Iris pigment epithelial cell (primary cell): ENCODE results near the gene TP53INP2.
"Not testable (repeated sequence)": the region's sequence is repeated elsewhere in the genome, so short reads cannot be mapped to it uniquely, and the experiment has no call there.

ENCODE experiments used
- DNase-seq: peaks from one replicate; pipeline ENCODE4 v3.0.0-alpha.2; 2011; ENCODE audit warnings: low read depth

TP53INP2 gene

GRCh38 chr20:34705397-34706301 is 1.5 kb downstream of the TP53INP2 start:
- DNase-seq = peak; percentile 53

GRCh38 chr20:34706302-34706875 is 2.2 kb downstream of the TP53INP2 start:
- no peak for DNase-seq

GRCh38 chr20:34706912-34707784 is 3.0 kb downstream of the TP53INP2 start:
- no peak for DNase-seq

- peak; percentile 43 for DNase-seq
Measured at GRCh38 chr20:34708621-34709043, 4.5 kb downstream of the TP53INP2 start.

- DNase-seq = peak; percentile 83
Measured at GRCh38 chr20:34709044-34709830, 5.1 kb downstream of the TP53INP2 start.

- peak; percentile 65 for DNase-seq
Measured at GRCh38 chr20:34709831-34710567, 5.9 kb downstream of the TP53INP2 start.

- no peak for DNase-seq
Measured at GRCh38 chr20:34710568-34710839, 6.4 kb downstream of the TP53INP2 start.

GRCh38 chr20:34710861-34711574 is 6.9 kb downstream of the TP53INP2 start:
- no peak for DNase-seq

GRCh38 chr20:34711813-34712430 is 7.8 kb downstream of the TP53INP2 start:
- DNase-seq = no peak

- DNase-seq = no peak
Measured at GRCh38 chr20:34712525-34713192, 8.5 kb downstream of the TP53INP2 start.

- peak; percentile 100 for DNase-seq
Measured at GRCh38 chr20:34713194-34713943, 9.2 kb downstream of the TP53INP2 start.

- not testable (repeated sequence) for DNase-seq
Measured at GRCh38 chr20:34713944-34714515, 9.9 kb downstream of the TP53INP2 start.

- DNase-seq = no peak
Measured at GRCh38 chr20:34715384-34715783, 11.2 kb downstream of the TP53INP2 start.

- no peak for DNase-seq
Measured at GRCh38 chr20:34716921-34717229, 12.7 kb downstream of the TP53INP2 start.

- no peak for DNase-seq
Measured at GRCh38 chr20:34717230-34718095, 13.3 kb downstream of the TP53INP2 start.

GRCh38 chr20:34719242-34720017 is 15.3 kb downstream of the TP53INP2 start:
- not testable (repeated sequence) for DNase-seq

- peak; percentile 21 for DNase-seq
Measured at GRCh38 chr20:34720266-34720665, 16.1 kb downstream of the TP53INP2 start.
